Neural crest cell (in vitro differentiated cells): ENCODE data around the gene TRMU. TPM values are rescaled to one million over a fixed set of nuclear protein-coding genes. Genes with fewer than 3 reads are reported as not detected.
"Not testable (repeated sequence)": the region's sequence is repeated elsewhere in the genome, so short reads cannot be mapped to it uniquely, and the experiment has no call there.

Experiments
- DNase-seq: peaks from one replicate; pipeline ENCODE4 v3.0.0; 2021; ENCODE audit warnings: low read depth, mixed read lengths, low spot score
- H3K27ac Mint-ChIP-seq: one replicate; pipeline ENCODE4 v1.8.0; 2021; ENCODE audit warnings: mild to moderate bottlenecking, mixed read lengths; ENCODE audit not compliant: unreplicated experiment
- H3K27me3 Mint-ChIP-seq: 2 replicates; pipeline ENCODE4 v1.8.0; 2021; ENCODE audit warnings: low read depth, mild to moderate bottlenecking, mixed read lengths
- H3K36me3 Mint-ChIP-seq: 2 replicates; pipeline ENCODE4 v1.8.0; 2021; ENCODE audit warnings: low read depth, mild to moderate bottlenecking, mixed read lengths
- H3K4me1 Mint-ChIP-seq: 2 replicates; pipeline ENCODE4 v1.8.0; 2021; ENCODE audit warnings: mixed read lengths
- H3K4me3 Mint-ChIP-seq: one replicate; pipeline ENCODE4 v1.8.0; 2021; ENCODE audit warnings: mild to moderate bottlenecking, mixed read lengths
- H3K9me3 Mint-ChIP-seq: 2 replicates; pipeline ENCODE4 v1.8.0; 2021; ENCODE audit warnings: mixed read lengths
- total RNA-seq: library from RNA; stranded (reverse); gene quantifications from 2 replicates; pipeline ENCODE4 v1.2.1, GENCODE V29; 2021
- TF ChIP-seq, protein P1 (sequence below): fragments of 200-600 bp; sonication (generic); conservative IDR thresholded peaks from 2 replicates; pipeline ENCODE4 v1.5.0; 2021; ENCODE audit warnings: antibody characterized with exemption, mild to moderate bottlenecking

The TRMU gene
- total RNA-seq, 1 donor from 2014 or later, result 87.0 TPM

DNA sequence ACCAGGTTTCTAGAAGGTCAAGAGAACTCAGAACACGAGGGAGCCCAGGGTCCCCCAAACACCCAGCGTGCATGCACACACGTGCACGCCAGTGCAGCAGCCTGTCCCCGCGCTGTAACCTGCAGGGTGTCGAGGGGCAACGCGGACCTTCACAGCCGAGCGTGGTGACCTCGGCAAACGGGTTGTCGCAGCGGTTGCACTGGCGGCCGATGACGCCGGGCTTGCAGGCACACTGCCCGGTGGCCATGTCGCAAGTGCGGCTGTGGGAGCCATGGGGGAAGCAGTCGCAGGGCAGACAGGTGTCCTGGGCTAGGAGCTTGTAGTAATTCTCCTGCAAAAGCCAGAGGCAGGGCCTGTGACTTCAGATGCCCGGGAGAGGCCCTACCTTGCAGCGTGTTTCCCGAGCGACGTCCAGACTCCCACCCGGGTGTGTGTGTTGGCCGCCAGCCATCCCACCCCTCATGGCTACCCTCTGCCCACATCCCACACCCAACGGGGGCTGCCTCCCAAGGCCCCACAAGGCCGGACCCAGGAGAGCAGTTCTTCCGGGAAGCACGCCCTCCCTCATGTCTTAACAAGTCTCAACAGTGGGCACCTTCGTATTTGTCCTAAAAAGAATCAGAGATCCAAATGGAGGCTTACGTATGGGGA lies 56.1 kb downstream of the TRMU start:
- Mint-ChIP-seq H3K27ac (no peak overlapping the region), H3K9me3 (no peaks in the 10 kb centered on the region), H3K4me1 (no peaks in the 10 kb centered on the region), H3K4me3 (no peak overlapping the region), H3K27me3 (no peaks in the 10 kb centered on the region), H3K36me3 (no peaks in the 10 kb centered on the region)
- no peak for DNase-seq
- TF ChIP-seq, protein P1, sequence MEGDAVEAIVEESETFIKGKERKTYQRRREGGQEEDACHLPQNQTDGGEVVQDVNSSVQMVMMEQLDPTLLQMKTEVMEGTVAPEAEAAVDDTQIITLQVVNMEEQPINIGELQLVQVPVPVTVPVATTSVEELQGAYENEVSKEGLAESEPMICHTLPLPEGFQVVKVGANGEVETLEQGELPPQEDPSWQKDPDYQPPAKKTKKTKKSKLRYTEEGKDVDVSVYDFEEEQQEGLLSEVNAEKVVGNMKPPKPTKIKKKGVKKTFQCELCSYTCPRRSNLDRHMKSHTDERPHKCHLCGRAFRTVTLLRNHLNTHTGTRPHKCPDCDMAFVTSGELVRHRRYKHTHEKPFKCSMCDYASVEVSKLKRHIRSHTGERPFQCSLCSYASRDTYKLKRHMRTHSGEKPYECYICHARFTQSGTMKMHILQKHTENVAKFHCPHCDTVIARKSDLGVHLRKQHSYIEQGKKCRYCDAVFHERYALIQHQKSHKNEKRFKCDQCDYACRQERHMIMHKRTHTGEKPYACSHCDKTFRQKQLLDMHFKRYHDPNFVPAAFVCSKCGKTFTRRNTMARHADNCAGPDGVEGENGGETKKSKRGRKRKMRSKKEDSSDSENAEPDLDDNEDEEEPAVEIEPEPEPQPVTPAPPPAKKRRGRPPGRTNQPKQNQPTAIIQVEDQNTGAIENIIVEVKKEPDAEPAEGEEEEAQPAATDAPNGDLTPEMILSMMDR, result no peak

DNA sequence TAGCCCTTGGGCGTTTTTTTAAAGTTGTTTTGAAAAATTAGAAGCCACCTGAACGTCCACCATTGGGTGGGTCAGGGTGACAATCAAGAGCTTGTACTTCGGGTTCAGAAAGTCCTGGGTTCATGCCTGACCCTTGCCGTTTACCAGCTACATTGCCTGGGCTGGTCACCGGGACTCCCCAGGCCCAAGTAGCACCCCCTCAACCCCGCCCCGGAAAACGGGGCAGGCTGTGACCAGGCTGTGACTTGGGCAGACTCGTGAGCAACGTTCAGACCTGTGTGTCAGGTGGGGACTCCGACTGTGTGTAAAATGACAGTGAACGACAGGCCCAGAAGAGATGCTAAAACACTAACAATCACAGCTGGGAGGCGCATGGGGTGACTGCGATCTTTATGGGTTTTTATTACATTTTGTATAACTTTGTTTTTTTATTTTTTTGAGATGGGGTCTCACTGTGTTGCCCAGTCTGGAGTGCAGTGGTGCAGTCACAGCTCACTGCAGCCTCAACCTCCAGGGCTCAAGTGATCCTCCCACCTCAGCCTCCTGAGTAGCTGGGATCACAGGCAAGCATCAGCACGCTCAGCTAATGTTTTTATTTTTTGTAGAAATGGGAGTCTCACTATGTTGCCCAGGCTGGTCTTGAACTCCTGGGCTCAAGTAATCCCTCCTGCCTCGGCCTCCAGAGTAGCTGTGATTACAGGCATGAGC lies 56.8 kb downstream of the TRMU start:
- no peak overlapping the region for H3K27ac Mint-ChIP-seq
- H3K36me3 Mint-ChIP-seq, result no peaks in the 10 kb centered on the region
- H3K27me3 Mint-ChIP-seq, result no peaks in the 10 kb centered on the region
- no peaks in the 10 kb centered on the region for H3K4me1 Mint-ChIP-seq
- DNase-seq, result no peak
- no peaks in the 10 kb centered on the region for H3K9me3 Mint-ChIP-seq
- TF ChIP-seq, protein P1, result no peak
- H3K4me3 Mint-ChIP-seq, result no peak overlapping the region

DNA sequence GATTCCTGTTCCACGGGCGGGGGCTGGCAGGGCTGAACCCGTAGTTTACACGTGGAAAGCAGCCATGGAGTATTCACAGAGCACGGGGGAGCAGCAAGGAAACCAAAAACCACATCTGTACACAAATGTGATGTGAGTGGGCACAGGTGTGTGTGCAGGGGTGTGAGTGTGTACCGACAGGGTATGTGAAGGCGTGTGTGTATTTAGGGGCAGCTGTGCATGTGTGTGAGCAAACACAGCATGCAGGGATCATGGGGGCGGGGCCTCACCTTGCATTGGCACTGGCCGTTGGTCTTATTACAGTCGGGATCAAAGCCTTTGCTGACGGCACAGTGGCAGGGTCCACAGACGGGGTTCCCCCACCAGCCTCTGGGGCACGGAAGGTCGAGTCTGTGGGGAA lies 58.4 kb downstream of the TRMU start:
- Mint-ChIP-seq H3K4me1 (no peaks in the 10 kb centered on the region), H3K27me3 (no peaks in the 10 kb centered on the region), H3K36me3 (no peaks in the 10 kb centered on the region), H3K9me3 (no peaks in the 10 kb centered on the region), H3K4me3 (no peak overlapping the region), H3K27ac (no peak overlapping the region)
- DNase-seq, result no peak
- TF ChIP-seq, protein P1, result no peak

DNA sequence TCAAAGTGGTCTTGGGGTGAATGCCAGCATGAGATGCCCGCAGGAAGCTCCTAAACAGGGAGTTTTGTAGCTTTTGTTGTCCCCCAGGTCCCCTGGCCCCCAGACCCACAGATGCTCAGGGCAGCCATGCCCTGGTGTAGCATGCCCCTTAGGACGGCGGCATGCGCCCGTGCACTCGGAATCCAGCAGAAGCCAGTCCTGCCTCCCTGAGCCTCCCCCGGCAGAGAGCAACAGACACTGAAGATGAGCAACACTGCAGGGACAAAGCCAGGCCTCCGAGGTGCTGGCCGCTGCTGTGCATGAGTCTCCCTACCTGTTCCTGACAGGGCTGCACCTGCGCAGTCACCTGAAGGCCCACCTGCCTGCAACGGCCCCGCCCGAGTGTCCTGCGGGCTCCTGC lies 59.1 kb downstream of the TRMU start:
- H3K27me3 Mint-ChIP-seq, result no peaks in the 10 kb centered on the region
- H3K4me1 Mint-ChIP-seq, result no peaks in the 10 kb centered on the region
- no peak overlapping the region for H3K27ac Mint-ChIP-seq
- H3K9me3 Mint-ChIP-seq, result no peaks in the 10 kb centered on the region
- TF ChIP-seq, protein P1, result no peak
- no peaks in the 10 kb centered on the region for H3K36me3 Mint-ChIP-seq
- no peak for DNase-seq
- no peak overlapping the region for H3K4me3 Mint-ChIP-seq

DNA sequence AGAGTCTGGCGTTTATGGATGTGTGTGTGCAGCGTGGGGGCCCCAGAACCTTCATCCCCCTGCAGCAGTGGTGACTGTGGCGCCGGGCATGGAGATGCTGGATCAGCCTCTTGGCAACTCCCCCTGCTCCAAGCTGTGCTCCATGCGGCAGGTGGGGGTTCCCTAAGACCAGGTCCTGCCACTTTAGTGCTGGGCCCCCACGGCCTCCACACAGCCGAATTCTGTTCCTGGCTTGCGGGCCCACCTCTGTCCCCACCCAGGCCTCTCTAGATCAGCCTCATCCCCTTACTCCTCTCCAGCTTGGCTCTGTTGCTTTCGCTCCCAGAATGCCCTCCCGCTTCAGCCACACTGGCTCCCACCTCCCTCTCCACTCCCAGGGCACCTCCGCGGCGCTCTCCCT lies 59.6 kb downstream of the TRMU start:
- no peak overlapping the region for H3K27ac Mint-ChIP-seq
- no peaks in the 10 kb centered on the region for H3K4me1 Mint-ChIP-seq
- TF ChIP-seq, protein P1, result no peak
- no peak for DNase-seq
- H3K27me3 Mint-ChIP-seq, result no peaks in the 10 kb centered on the region
- no peaks in the 10 kb centered on the region for H3K9me3 Mint-ChIP-seq
- no peak overlapping the region for H3K4me3 Mint-ChIP-seq
- H3K36me3 Mint-ChIP-seq, result no peaks in the 10 kb centered on the region

DNA sequence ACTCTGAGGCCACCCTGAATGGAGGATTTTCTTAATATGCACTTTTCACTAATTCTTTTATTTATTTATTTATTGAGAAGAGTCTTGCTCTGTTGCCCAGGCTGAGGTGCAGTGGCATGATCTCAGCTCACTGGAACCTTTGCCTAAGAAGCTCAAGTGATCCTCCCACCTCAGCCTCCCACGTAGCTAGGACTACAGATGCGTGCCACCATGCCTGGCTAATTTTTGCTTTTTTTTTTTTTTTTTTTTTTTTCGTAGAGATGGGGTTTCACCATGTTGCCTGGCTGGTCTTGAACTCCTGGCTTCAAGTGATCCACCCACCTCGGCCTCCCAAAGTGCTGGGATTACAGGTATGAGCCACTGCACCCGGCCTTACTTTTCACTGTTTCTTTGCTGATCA lies 61.5 kb downstream of the TRMU start:
- H3K4me1 Mint-ChIP-seq, DNase-seq, H3K27me3 Mint-ChIP-seq, H3K4me3 Mint-ChIP-seq, H3K9me3 Mint-ChIP-seq, H3K36me3 Mint-ChIP-seq, H3K27ac Mint-ChIP-seq: not testable (repeated sequence)
